HG02884 (cell line): ENCODE data around the gene SRP68.

Experiments
- ATAC-seq: cut with Tn5 transposase; IDR thresholded peaks from one replicate; pipeline ENCODE4 v1.9.1; 2021; ENCODE audit warnings: mild to moderate bottlenecking, moderate library complexity; ENCODE audit not compliant: unreplicated experiment

SRP68 gene

DNA sequence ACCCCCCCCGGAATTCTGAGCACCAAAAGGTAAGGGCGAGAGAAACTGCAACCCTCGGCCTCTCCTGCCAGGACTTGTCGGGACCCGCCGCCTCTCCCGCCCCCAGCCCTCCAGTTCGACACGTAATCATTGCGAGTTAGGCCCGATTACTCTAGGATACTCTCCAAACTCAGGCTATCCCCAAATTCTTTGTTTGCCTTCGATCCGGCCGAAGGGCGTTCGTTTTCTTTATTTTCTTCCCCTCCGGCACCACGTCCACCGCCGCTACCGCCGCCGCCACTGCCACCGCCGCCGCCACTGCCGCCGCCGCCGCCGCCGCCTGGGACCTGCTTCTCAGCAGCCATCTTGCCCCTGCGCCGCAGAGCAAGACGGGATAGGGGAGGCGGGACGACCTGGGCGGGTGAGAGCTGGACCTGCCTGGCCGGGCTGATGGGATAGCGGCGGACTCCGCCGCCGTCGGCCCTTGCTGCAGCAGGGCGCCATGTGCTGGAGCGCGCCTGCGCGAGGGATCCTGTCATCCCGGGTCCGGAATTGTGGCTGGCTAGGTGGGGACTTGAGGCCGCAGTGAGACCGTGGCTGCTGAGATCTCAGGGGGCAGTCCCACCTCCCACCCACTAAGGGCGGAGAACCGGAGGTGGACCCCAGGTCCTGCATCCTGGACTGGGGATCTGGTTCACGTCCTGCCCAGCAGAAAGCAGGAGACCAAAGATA, at the start of gene SRP68:
Gene SRP68 (minus strand): TSS at position 370 of the 711 bp plus-strand sequence. CDS start 26 bp downstream, at position 344.
- ATAC-seq, result peak; percentile 78

DNA sequence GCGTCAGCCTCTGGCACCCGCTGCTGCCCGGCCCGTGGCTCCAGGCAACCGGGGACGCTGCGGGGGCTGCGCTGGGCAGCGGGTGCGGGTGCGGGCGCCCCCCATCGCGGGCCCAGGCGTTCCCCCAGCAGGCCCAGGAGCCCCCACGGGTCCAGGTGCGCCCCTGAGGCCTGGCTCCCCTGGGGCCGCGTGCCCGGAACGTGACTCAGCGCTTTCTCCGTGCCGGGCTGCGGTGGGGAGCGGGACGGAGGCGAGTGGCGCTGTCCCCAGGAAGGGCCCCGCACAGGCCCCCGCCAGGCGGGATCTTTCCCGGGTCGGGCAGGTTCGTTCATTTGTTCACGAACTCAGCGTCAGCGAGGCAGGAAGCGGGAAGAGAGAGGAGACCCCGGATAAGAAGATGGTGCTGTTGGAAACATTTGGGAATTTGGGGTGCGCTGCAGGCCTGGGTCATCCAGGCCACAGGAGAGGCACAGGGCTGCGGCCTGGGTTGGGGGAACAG, 49.7 kb upstream of the SRP68 start:
- no peak for ATAC-seq

DNA sequence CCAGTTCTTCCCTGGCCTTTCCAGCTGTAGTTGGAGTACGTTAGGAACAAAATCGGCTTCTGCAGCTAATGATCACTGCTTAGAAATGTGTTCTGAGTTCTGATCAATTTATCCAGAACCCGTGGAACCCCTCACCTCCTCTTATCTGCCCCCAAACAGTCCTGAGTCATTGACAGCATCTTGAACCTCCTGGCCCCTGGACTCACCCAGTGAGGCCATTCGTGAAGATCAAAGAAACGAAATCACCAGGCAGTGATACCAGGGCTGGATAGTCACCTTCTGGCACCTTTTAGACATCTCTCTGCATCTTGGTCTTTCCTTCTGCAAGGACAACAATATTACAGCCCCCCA, 48.3 kb upstream of the SRP68 start:
- ATAC-seq, result no peak

DNA sequence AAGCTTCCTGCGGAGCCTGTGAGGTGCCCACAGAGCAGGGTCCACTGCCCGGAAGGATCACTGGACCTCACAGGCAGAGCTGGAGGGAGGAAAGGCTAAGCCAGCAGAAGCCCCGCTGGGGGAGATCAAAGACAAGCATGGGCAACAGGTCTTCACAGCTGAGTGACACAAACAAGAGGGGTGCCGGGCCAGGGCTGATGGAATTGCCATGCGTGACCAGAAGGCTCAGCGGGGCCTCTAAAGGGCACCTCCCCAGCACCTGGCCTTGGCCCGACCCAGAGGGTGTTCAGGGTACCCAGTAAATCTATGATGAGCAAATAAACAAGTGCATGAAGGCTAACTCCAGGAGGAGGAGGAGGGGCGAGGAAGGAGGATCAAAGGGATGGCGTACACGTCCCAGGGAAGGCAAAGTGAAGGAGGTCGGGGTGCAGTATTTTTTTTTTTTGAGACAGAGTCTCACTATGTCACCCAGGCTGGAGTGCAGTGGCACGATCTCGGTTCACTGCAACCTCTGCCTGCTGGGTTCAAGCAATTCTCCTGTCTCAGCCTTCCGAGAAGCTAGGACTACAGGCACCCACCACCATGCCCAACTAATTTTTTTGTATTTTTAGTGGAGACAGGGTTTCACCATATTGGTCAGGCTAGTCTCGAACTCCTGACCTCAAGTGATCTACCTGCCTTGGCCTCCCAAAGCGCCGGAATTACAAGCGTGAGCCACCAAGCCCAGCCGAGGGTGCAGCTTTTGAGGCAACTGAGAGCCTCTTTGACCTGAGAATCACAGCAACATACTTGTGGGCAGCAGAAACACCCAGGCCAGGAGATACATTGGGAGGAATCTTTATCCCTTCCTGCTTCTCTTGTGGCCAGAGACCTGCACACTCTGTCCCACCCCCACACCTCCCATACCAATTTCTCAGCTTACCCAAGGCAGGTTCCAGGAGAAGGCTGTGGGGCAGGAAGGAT, 47.4 kb upstream of the SRP68 start:
- no peak for ATAC-seq

DNA sequence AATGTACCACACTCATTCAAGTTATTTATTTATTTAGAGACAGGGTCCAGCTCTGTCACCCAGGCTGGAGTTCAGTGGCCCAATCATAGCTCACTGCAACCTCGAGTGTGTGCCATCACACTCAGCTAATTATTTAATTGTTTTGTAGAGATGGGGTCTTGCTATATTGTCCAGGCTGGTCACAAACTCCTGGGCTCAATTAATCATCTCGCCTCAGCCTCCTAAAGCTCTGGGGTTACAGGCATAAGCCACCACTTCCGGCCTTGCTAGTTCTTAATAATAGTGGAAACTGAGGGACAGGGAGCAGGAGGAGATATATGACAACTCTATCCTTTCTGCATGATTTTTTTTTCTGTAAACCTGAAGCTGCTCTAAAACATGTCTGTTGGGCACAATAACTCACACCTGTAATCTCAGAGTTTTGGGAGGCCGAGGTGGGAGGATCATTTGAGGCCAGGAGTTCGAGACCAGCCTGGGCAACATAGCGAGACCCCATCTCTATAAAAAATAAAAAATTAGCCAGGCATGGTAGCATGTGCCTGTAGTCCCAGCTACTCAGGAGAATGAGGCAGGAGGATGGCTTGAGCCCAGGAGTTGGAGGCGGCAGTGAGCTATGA, 42.9 kb upstream of the SRP68 start:
- ATAC-seq, result no peak

DNA sequence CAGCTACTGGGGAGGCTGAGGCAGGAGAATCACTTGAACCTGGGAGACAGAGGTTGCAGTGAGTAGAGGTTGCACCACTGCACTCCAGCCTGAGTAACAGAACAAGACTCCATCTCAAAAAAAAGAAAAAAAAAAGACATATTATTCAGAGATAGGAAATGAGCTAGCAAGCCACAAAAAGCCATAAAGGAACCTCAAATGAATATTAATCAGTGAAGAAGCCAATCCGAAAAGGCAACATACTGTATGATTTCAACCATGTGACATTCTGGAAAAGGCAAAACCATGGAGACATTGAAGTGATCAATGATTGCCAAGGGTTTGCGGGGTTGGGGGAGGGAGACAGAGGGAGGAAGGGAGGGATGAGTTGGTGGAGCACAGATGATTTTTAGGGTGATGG, 39.6 kb upstream of the SRP68 start:
- no peak for ATAC-seq

DNA sequence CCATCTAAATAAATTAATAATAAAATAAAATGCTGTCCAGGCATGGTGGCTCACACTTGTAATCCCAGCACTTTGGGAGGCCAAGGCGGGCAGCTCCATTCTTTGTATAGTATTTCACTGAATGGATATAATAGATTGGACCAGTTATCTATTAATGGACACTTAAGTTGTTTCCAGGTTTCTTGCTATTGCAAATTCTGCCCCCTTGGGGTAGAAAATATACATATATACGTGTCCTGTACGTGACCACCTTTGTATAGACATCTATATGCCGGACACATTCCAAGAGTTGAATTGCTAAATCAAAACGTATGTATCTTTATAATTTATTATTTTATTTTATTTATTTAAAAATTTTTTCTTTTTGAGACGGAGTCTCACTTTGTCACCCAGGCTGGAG, 35.2 kb upstream of the SRP68 start:
- no peak for ATAC-seq

DNA sequence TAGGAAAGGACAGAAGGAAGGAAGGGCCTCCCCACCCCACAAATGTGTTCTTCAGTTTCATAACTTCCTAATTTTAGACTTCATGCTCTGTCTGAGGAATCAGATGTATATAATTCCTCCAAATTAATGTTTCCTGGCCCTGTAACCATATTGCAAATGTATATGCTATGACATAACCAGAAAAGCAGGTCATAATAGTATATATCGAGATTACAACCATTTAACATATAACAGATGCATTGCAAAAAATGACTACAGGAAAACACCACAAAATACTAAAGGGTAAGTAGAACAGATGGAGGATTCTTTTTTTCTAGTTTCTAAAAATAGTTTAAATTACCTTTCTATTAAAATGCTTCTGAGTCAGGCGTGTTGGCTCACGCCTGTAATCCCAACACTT, 34.4 kb upstream of the SRP68 start:
- ATAC-seq, result no peak

DNA sequence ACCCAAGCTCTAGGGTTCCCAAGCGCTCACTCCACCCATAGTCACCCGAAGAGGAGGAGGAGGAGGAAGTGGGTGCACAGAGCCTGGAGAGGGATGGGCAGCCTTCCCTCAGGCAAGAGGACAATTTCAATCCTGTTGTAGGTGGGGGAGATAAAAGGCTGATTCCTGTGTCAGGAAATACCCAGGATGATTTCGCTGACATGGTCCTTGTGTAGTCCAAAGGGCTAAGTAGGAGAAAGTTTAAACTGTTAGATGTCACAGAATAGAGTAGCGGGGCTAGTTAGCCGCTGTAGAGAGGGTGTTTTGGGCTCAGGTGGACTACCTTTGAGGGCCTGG, 32.5 kb upstream of the SRP68 start:
- ATAC-seq, result no peak

DNA sequence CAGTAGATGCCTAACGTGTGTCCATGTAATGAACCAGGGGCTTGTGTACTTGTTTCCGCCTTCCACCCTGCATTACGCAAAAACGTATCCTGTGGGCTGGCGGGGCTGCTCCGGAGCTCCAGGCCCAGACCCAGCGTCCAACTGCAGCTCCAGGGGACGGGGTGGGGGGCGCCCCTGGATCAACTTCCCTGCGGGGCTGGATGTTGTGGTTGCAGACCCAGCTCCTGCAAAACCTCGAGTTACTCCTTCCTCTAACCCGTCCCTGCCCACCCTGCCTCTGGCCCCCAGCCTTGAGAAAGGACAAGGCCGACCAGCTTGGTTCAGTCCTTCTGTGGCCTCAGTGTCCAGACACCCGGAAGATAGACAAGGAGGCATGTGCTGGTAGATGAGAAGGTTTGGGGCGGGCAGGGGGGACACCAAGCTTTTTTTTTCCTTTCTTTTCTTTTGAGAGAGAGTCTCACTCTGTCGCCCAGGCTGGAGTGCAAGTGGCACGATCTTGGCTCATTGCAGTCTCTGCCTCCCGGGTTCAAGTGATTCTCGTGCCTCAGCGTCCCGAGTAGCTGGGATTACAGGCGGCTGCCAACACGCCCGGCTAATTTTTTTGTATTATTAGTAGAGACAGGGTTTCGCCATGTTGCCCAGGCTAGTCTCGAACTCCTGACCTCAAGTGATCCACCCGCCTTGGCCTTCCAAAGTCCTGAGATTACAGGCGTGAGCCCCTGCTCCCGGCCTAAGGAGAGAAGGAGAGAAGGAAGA, 32.0 kb upstream of the SRP68 start:
- no peak for ATAC-seq

DNA sequence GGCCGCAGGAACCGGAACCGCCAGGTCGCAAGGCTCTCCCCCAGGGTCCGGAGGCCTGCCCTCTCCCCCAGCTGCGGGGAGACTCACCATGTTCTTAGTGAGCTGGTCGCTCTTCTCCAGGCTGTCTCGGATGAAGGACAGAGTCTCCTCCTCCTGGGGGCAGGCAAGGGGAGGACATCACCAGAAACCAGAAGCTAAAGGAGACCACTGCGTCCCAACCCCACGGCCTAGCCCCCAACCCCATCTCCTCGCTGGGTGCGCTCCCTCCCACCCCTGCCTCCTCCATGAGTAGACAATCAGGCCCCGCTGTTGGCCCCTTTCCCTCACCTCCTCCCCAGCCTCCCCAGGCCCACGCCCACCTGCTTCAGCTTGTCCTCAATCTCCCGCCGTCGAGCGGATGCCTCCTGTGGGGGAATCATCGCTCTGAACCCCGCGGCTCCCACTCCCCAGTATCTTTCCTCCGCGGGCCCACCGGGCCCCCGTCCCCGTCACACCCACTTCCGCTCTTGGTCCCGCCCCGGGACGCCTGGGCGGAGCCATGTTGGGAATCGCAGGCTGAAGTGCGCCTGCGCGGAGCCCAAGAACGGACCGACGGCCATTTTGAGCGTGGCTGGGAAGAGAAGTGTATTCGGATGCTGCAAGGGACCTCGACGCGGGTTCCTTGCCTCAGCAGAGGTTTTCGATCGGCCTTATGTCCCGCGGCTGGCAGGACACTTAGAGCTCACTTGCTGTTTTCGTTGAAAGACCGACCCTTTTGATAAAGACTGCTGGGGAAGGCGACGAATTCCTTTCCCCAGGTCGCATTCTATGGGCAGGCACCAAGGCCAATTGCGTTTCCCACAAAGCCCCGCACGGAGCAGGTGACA, 31.2 kb upstream of the SRP68 start, which contains the start of gene EXOC7:
Gene EXOC7 (minus strand): TSS at position 514 of the 866 bp plus-strand sequence. CDS start 95 bp downstream, at position 419.
- peak; percentile 55 for ATAC-seq

DNA sequence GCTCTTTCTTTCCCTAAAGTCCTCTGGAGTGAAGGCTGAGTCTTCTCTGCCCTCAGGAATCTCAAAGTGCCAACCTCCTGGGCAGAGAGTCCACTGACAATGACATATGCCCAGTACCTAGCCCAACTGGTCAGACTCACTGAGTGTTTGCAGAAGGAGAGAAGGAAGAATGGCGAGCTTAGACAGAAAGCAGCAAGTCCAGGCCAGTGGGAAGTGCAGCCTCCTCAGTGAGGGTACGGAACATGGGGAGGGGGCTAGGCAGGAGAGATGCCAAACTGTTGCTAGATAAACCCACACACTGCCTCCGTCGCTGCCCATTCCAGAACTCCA, 30.6 kb upstream of the SRP68 start:
- ATAC-seq, result no peak

DNA sequence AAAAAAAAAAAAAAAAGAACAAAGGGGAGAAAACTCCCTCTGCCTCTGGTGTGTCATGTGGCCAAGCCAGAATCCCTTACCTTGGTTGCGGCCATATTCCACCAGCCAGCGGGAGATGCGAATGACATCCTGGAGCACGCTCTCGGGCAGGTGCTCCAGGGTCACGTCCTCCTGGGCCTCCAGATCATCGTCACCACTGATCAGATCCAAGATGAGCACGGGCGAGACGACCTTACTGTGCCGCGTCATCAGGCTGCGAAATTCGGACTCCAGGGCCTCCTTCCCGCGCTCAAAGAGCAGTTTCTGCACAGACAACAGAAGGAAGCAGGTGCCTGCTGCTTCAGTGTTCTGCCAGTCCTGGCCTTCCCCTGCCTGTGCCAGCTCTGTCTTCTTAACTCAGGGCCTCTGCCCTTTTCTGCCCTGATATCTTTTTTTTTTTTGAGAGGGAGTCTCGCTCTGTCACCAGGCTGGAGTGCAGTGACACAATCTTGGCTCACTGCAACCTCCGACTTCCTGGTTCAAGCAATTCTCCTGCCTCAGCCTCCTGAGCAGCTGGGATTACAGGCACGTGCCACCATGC, 25.5 kb upstream of the SRP68 start:
- ATAC-seq, result no peak

DNA sequence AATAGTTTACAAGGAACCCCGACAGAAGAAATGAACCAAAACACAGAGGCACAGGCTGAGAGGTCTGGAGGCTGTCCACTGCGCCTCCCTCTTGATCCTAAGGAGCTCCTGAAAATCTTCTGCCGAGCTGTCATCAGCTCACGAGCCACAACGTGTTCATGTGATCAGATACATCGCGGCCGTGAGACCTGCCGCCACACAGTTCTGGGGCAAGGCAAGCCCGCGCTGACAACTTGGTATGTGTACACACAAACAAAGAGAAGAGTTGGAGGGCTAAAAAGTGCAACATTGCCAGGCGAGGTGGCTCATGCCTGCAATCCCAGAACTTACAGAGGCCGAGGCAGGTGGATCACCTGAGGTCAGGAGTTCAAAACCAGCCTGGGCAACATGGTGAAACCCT, 23.6 kb upstream of the SRP68 start:
- no peak for ATAC-seq

DNA sequence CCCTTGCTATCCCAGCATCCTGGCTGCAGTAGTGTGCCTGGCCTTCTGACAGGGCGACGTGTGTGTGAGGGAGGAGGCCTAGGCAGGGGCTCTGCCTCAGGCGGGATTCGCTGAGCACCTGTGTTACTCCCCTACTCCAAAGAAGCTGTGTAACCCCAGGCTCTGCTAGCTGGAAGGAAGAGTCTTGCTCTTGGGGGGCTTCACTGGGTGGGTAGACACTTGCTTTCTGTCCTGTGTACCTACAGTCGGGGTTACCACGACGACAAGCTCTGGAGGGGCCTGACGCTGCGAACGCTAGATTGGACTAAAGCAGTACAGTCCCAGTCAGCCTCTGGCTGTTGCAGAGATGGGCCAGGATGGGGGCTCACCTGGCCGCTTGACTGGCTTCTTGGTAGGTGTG, 21.7 kb upstream of the SRP68 start:
- ATAC-seq, result no peak

DNA sequence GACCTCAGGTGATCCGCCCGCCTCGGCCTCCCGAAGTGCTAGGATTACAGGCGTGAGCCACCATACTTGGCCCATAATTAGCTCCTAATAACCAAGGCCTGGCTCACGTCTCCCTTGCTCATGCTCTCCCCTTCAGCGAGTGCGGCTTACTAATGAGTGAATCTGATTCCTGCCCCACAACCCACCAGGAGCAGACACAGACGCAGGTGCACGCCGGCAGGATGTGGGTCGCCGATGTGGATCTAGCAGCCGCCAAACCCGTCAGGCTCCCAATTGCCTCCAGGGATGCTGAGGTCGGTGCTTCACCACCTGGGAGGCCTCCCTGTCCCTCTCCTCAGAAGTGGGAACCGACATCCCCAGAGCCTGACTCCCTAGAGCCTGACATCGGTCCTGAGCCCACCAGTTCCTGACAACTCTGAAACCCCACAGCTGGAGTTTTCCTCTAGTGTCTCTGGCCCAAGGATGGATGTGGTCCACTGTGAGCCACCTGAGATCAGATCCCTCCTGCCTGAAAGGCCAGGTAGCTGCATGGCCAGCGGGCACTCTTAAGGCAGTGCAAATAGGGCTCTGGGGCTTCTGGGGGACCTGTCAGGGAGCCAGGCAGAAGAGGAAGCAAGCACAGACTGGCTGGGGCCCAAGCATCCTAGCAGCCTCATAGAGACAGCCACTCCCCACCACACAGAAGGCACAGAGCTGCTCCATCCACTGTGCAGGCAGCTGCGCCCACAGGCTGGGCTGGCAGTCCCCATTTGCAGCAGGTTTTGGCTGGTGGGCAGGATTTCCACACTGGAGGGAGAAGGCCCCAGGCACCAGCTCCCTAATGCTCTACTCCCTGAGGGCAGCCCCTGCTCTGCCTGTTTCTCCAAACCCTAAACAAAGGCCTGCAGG, 20.5 kb upstream of the SRP68 start:
- ATAC-seq, result no peak

DNA sequence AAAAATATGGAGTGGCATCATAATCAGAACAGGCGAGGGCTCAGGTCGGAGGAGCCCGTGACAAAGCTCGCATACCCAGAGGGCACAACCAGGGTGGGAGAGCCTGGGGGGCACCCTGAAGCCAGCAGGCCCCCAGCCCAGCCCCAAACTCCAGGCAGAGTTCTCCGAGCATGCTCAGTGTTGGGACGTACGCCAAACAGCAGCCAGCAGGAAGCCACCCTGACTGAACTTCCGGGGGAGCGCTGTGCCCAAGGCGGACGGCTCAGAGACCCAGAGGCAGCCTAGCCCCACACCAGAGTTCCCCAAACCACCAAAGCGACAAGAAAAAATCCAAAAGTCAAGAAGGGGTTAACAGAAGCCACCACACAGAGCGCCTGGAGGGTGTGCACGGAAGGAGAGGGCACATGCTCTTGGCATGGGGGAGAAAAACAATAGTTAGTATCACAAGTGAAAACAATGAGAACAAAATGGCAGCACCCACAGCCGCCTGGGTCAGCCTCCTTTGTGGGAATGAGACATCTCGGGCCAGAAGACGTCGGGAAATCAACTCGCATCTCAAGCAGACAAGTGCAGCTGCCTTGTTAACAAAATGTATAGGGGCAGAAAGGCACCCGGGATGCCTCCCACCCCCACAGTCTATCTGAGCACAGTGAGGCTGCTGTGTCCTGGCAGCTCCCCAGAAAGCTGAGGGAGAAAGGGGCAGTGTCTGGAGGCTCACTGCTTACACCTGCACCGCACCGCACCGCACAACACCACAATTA, 19.4 kb upstream of the SRP68 start:
- ATAC-seq, result no peak
